Chondrocyte (in vitro differentiated cells): ENCODE results near the gene GLB1L2. TPM values are rescaled to one million over a fixed set of nuclear protein-coding genes. Genes with fewer than 3 reads are reported as not detected.

Experiments used
- DNase-seq: peaks from one replicate; pipeline ENCODE4 v3.0.0; 2021; ENCODE audit warnings: mixed read lengths, low spot score
- H3K27ac Mint-ChIP-seq: one replicate; pipeline ENCODE4 v1.8.0; 2021; ENCODE audit warnings: mild to moderate bottlenecking, moderate library complexity, mixed read lengths; ENCODE audit not compliant: unreplicated experiment
- H3K27me3 Mint-ChIP-seq: 2 replicates; pipeline ENCODE4 v1.8.0; 2021; ENCODE audit warnings: low read depth, mixed read lengths
- H3K36me3 Mint-ChIP-seq: 2 replicates; pipeline ENCODE4 v1.8.0; 2021; ENCODE audit warnings: low read depth, mixed read lengths
- H3K4me1 Mint-ChIP-seq: 2 replicates; pipeline ENCODE4 v1.8.0; 2021; ENCODE audit warnings: low read depth, mild to moderate bottlenecking, mixed read lengths
- H3K4me3 Mint-ChIP-seq: one replicate; pipeline ENCODE4 v1.8.0; 2021; ENCODE audit warnings: mild to moderate bottlenecking, moderate library complexity, mixed read lengths; ENCODE audit not compliant: unreplicated experiment
- H3K9me3 Mint-ChIP-seq: 2 replicates; pipeline ENCODE4 v1.8.0; 2021; ENCODE audit warnings: low read depth, mixed read lengths
- total RNA-seq: library from RNA; stranded (reverse); gene quantifications from 3 replicates; pipeline ENCODE4 v1.2.1, GENCODE V29; 2021
- TF ChIP-seq, protein P1 (sequence below): fragments of 200-600 bp; sonication (generic); IDR thresholded peaks from 2 replicates; pipeline ENCODE4 v1.5.0; 2021; ENCODE audit warnings: antibody characterized with exemption, mild to moderate bottlenecking, moderate library complexity

Gene GLB1L2
- total RNA-seq, 1 donor from 2014 or later, result 0.35 TPM

DNA sequence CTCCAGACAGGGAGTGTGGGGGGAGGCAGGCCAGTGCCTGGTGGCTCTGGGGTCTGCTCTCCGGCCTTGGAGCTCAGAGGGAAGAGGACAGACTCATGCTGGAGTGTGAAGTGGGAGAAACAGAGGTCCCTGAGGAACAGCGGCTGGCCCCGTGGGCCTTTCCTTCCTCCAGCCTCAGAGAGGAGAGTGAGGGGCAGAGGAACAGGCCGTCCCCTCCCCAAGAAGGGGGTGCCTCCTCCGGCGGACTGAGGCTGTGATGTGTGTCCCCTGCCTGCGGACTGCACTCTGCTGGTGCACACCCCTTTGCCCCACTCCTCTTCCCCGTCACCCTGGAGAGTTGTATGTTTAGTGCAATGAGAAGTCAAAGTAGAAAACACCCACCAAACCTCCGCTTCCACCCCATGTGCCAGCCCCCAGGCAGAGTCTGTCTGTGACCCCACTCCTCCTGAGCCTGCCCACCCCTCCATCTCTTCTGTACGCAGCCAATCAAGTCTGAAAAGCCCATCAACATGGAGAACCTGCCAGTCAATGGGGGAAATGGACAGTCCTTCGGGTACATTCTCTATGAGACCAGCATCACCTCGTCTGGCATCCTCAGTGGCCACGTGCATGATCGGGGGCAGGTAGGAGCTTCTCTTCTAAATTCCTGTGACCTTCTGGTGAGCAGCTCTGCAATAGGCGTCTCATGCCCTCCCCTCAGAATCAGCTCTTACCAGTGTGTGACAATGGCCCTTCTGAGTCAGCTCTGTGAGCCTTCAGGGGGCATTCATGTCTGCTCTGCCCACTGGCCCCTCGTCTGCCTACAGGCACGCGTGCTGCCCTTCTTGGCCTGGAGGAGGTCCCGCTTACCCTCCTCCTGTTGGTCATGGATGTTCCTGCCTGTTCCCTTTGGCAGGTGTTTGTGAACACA lies 39.0 kb downstream of the GLB1L2 start:
- no peaks in the 10 kb centered on the region for H3K9me3 Mint-ChIP-seq
- no peak overlapping the region for H3K27ac Mint-ChIP-seq
- H3K4me1 Mint-ChIP-seq, result no peaks in the 10 kb centered on the region
- no peak overlapping the region for H3K4me3 Mint-ChIP-seq
- TF ChIP-seq, protein P1, sequence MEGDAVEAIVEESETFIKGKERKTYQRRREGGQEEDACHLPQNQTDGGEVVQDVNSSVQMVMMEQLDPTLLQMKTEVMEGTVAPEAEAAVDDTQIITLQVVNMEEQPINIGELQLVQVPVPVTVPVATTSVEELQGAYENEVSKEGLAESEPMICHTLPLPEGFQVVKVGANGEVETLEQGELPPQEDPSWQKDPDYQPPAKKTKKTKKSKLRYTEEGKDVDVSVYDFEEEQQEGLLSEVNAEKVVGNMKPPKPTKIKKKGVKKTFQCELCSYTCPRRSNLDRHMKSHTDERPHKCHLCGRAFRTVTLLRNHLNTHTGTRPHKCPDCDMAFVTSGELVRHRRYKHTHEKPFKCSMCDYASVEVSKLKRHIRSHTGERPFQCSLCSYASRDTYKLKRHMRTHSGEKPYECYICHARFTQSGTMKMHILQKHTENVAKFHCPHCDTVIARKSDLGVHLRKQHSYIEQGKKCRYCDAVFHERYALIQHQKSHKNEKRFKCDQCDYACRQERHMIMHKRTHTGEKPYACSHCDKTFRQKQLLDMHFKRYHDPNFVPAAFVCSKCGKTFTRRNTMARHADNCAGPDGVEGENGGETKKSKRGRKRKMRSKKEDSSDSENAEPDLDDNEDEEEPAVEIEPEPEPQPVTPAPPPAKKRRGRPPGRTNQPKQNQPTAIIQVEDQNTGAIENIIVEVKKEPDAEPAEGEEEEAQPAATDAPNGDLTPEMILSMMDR, result no peak
- no peaks in the 10 kb centered on the region for H3K36me3 Mint-ChIP-seq
- H3K27me3 Mint-ChIP-seq, result peaks cover 8% of the 10 kb centered on the region
- DNase-seq, result peak; percentile 88

- Mint-ChIP-seq H3K27me3 (peaks cover 8% of the 10 kb centered on the region), H3K9me3 (no peaks in the 10 kb centered on the region), H3K4me3 (no peak overlapping the region), H3K4me1 (no peaks in the 10 kb centered on the region), H3K27ac (no peak overlapping the region), H3K36me3 (no peaks in the 10 kb centered on the region)
- peak; percentile 67 for DNase-seq
- TF ChIP-seq, protein P1, result no peak
Observed at GRCh38 chr11:134371436-134372185, 39.8 kb downstream of the GLB1L2 start.

GRCh38 chr11:134372536-134372935 lies 40.7 kb downstream of the GLB1L2 start:
- TF ChIP-seq, protein P1, result no peak
- Mint-ChIP-seq H3K4me3 (no peak overlapping the region), H3K27me3 (peaks cover 10% of the 10 kb centered on the region), H3K4me1 (no peaks in the 10 kb centered on the region), H3K9me3 (no peaks in the 10 kb centered on the region), H3K27ac (no peak overlapping the region), H3K36me3 (no peaks in the 10 kb centered on the region)
- peak; percentile 75 for DNase-seq

GRCh38 chr11:134372961-134373360 lies 41.2 kb downstream of the GLB1L2 start:
- peak; percentile 86 for DNase-seq
- Mint-ChIP-seq H3K9me3 (no peaks in the 10 kb centered on the region), H3K4me3 (no peak overlapping the region), H3K27me3 (peaks cover 14% of the 10 kb centered on the region), H3K27ac (no peak overlapping the region), H3K4me1 (no peaks in the 10 kb centered on the region), H3K36me3 (no peaks in the 10 kb centered on the region)
- TF ChIP-seq, protein P1, result no peak

- DNase-seq, result peak; percentile 88
- H3K27me3 Mint-ChIP-seq, result peaks cover 13% of the 10 kb centered on the region
- TF ChIP-seq, protein P1, result no peak
- no peaks in the 10 kb centered on the region for H3K9me3 Mint-ChIP-seq
- no peaks in the 10 kb centered on the region for H3K36me3 Mint-ChIP-seq
- no peaks in the 10 kb centered on the region for H3K4me1 Mint-ChIP-seq
- no peak overlapping the region for H3K27ac Mint-ChIP-seq
- no peak overlapping the region for H3K4me3 Mint-ChIP-seq
Observed at GRCh38 chr11:134373591-134374052, 41.8 kb downstream of the GLB1L2 start.
